Activated CD4-positive, alpha-beta T cell treated with anti-CD3 and anti-CD28 coated beads for 48 hours (primary cell): ENCODE data around the gene ADAMTS12.

Experiments used
- DNase-seq: peaks from one replicate; pipeline ENCODE4 v3.0.0-alpha.2; 2020

The ADAMTS12 gene

DNA sequence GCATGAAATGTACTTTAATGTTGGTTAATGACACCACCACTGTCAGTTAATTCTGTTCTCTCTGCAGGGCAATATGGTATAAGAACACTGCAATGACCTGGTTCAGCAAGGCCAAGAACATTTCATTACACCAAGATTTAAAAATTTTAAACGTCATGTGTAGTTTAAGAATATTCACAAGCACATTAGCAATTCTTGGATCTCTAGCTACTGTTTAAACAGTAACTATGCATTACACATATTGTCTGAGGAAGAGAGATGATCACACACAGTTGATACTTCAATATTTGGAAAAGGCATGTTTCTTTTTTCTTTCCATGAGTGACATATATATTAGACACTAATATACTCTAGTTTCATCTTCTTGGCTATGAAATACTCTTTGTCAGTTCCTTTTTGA lies 143.0 kb downstream of the ADAMTS12 start:
- no peak for DNase-seq

DNA sequence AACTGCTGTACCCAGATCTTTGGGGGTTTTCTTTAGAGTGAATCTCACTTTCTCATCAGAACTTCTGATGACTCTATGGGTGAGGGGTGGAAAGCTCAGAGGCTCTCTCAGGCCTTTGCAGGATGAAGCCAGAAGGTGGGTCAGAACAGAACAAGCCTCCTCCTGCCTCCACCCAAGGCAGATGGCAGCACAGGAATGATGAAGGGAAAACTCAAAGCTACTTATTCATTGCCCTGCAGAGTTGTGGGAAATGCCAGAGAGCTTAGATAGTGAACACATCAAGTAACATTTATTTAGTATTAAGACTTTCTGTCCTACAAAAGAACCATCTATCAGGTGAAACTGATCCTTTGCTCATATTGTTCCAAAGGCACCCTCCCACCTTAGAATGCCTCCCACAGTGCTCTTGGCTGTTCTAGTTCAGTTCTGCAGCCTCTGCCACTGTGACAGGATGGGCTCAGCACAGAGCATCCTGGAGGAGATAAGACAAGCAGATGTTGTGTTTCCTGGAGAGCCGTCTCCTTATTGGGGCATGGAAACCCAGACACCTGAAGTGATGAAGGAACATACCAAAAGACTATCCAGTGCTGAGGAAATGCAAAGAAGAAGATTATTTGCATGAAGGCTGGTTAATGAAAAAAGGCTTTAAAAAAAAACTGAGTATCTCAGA lies 146.6 kb downstream of the ADAMTS12 start:
- no peak for DNase-seq

DNA sequence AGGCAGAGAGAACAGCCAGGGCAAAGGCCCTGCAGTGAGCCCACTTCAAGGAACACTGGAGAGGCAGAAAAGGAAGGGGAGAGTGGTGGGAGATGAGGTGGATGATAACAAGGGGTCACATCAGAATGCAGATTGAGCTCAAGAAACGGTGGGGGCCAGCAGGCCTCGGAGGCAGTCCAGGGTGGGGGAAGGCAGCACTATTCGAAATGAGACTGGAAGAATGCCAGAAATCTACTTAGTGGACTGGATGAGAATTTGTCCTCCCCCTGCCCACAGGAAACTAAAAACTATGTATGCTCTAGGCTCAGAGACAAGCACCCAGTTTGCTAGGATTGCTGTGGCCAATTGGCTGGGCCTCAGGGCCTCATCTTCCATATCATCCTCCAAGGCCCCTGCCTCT lies 148.7 kb downstream of the ADAMTS12 start:
- DNase-seq, result no peak

- no peak for DNase-seq
Observed at GRCh38 chr5:33742181-33742580, 149.6 kb downstream of the ADAMTS12 start.

DNA sequence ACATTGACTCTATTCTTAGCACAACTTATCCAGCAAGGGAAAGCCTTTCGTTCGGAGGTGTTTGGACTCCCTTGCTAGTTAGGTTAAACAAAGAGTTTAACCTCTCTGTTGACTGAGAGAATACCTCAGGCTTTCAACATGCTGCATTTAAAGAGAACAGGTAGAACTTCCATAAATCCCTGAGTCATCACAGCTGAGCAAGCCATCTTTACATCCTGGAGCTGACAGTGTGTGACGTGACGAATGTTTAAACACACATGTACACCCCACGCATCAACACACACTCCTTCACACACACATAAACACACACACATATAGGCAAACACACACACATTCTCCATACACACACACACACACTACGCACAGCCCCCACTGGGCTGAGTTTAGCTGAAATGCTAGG lies 152.8 kb downstream of the ADAMTS12 start:
- no peak for DNase-seq

DNA sequence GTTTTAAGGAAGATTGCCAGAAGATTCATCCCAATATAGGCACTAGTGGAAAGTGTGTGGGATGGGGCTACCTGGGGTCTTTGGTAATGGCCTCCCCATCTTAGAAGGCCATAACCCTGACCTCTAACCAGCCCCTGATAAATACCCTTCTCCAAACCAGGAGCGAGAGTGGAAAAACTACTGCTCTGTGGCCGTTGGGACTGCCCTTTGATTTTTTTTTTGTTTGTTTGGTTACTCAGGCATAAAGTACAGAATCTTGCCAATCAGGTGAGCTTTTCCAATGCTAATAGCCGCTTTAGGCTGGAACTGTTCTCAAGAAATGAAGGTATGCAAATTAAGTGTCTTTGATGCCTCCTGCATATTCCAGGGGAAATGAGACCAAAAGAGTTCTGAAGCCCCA lies 153.7 kb downstream of the ADAMTS12 start:
- no peak for DNase-seq

- DNase-seq, result no peak
Observed at GRCh38 chr5:33737697-33738096, 154.1 kb downstream of the ADAMTS12 start.

DNA sequence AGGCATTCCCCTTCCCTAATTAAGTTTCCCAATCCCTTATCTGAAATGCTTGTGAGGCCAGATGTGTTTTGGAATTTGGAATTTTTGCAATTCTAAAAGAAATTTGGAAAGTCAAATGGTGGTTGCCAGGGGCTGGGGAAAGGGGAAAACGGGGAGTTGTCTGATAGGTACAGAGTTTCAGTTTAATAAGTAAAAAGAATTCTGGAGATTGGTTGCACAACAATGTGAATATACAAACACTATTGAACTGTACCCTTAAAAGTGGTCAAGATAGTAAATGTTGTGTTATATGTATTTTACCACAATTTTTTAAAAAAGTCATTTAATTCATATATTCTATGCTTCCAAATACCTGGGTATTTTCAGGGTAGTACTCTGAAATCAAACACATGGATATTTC lies 154.5 kb downstream of the ADAMTS12 start:
- no peak for DNase-seq

DNA sequence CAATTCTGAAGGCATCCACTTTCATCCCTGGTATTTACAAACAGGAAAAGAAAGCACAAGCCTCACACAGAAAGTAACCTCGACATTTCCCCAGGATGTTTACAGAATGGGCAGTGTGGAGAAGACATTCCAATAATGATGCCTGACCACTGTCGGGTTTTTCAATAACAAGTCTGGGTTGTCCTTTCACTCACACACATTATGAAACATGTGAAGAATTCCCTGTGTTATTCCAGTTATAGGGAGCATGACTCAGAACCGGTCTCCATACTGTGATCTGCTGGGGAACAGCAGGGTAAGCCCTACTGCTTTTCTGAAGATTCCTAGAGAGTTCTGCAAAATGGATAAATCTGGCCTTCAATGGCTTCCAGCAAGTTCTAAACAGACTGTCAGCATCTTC lies 155.3 kb downstream of the ADAMTS12 start:
- DNase-seq, result no peak

- no peak for DNase-seq
Observed at GRCh38 chr5:33735072-33735471, 156.7 kb downstream of the ADAMTS12 start.

DNA sequence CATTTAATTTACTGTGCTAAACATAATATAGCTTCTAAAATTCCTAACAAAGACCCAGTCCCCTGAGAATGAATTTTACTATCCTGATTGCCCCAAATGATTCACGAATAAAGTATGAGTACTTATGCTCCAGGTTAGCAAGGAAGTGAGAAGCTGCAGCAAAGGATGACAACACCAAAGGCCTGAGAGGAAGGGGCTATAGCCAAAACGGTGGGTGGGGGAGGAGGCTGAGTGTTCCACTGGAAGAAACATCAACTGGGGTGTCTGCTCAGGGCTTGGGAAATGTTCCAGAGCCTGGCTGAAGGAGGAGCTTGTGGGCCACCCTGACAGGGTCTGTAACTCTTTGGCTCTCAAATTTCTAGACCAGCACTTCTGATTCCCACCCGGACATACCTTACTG lies 157.3 kb downstream of the ADAMTS12 start:
- no peak for DNase-seq

DNA sequence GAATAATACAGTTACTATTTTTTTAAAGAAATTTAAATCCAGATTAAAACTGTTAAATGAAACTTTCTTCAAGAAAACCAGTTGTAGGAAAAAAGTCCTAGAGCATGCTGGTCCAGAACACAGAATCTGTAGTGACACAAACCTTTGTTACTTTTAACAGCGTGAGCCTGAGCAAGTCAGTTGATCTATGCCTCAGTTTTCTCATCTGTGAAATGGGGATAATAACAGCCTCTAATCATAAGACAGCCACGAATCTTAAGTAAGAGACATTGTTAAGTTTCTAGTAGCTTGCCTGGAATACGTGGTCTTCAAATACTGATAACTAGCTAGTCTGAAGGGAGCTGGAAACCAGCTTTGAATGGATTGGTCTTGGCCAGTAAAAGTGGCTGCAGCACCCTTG lies 158.6 kb downstream of the ADAMTS12 start:
- DNase-seq, result no peak

GRCh38 chr5:33726422-33727165 lies 165.2 kb downstream of the ADAMTS12 start:
- DNase-seq, result no peak

- no peak for DNase-seq
Observed at GRCh38 chr5:33725806-33726205, 166.0 kb downstream of the ADAMTS12 start.

GRCh38 chr5:33721491-33722200 lies 170.1 kb downstream of the ADAMTS12 start:
- DNase-seq, result no peak

- no peak for DNase-seq
Observed at GRCh38 chr5:33720176-33720575, 171.6 kb downstream of the ADAMTS12 start.

- no peak for DNase-seq
Observed at GRCh38 chr5:33719769-33720168, 172.0 kb downstream of the ADAMTS12 start.

- no peak for DNase-seq
Observed at GRCh38 chr5:33715661-33716060, 176.1 kb downstream of the ADAMTS12 start.

DNA sequence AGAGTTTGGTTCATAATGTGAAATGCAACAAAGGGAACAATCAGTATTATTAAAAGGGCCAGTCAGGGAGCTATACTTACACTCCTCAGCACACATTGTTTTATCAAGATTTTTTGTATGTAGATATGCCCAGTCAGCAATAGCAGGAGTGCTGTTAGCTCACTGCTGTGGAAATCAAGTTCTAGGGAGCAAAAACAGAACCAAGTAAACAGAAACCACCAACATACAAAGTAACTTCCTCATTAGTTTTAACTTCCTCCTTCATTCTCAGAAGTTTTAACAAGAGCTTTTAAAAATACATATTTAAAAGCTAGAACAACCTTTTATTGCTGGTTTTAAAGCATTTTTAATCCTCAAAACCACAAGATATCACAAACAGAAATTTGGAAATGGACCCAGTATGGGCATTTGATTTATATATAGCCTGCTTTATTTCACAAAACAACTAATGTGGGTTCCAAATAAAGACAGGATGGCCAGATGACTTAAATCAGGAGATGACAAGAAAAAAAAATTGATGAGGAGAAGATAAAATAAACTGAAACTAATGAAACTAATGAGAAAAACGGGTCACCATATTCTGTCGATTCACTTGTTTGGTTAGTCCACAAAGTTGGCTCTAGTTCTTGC lies 178.5 kb downstream of the ADAMTS12 start:
- no peak for DNase-seq

GRCh38 chr5:33712664-33713063 lies 179.1 kb downstream of the ADAMTS12 start:
- no peak for DNase-seq

- no peak for DNase-seq
Observed at GRCh38 chr5:33711094-33711679, 180.6 kb downstream of the ADAMTS12 start.

DNA sequence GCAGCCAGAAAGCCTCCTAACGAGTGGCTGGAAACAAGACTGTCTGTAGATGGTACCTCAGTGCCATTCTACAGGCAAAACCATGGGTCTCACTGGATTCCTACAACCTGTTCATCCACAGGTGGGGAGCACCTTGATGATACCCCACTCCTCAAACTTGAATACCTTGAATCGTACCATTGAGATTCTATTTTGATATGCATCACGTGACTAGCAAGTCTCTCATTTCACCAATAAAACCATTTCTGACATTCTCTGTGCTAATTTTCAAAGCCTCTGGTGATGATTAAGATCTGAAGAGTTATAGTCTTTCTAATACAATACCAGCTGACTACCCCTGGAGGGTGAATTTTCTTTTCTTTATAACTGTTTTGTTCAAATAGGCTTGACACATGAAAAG lies 188.9 kb downstream of the ADAMTS12 start:
- DNase-seq, result no peak

DNA sequence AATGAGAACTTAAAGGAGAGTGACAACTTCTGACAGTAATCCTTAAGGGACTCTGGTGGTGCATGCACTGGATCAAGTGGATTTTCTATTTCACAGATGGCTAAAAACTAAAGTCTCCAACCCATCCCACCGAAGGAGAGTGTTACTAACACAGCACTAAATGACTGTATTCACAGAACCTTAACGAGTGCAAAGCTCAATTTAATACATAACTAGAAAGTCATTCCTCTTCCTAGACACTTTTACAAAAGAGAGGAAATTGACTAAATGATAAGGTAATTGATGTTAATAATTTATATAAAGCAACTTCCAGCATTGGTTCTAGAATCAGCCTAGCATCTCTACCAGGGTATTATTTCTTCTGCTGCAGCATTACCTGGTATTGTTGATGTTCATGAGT lies 189.8 kb downstream of the ADAMTS12 start:
- DNase-seq, result no peak
